ENCODE data around the gene LHFPL4.

Gene LHFPL4

GRCh38 chr3:9548991-9549390 is 4.6 kb downstream of the LHFPL4 start:
- WGBS = 81% methylated on average over 5 of the region's 5 CpGs
- H3K18ac ChIP-seq (ENCODE audit: low read depth in 1 of 2, low read length in 2 of 2) = no peak overlapping the region
- H4K8ac ChIP-seq (ENCODE audit: low read length) = no peak overlapping the region
- H2BK15ac ChIP-seq (ENCODE audit: low read depth, poor library complexity, severe bottlenecking) = no peak overlapping the region
- no peak overlapping the region for H3K23ac ChIP-seq (ENCODE audit: low read length in 2 of 2)
- H2BK12ac ChIP-seq (ENCODE audit: low read length in 2 of 2) = no peak overlapping the region
- H2AFZ ChIP-seq (ENCODE audit: low read depth, low read length) = no peak overlapping the region
- no peak for DNase-seq
- H2BK120ac ChIP-seq (ENCODE audit: low read depth, low read length) = no peak overlapping the region
- H3K9ac ChIP-seq (ENCODE audit: low read length) = no peak overlapping the region
- no peaks in the 10 kb centered on the region for H3K9me3 ChIP-seq (ENCODE audit: control insufficient read depth, low read length)
- no peaks in the 10 kb centered on the region for H3K36me3 ChIP-seq (ENCODE audit: control insufficient read depth in 1 of 2, insufficient read depth in 2 of 2, low read depth in 1 of 2, low read length in 2 of 2)
- H4K91ac ChIP-seq (ENCODE audit: low read length) = no peak overlapping the region
- peaks cover 9% of the 10 kb centered on the region for H3K4me1 ChIP-seq (ENCODE audit: control insufficient read depth, insufficient read depth, low read depth, low read length)
- no peak overlapping the region for H3K27ac ChIP-seq (ENCODE audit: low read length, poor library complexity, severe bottlenecking)
- no peaks in the 10 kb centered on the region for H3K79me1 ChIP-seq (replicated peaks; ENCODE audit: low read length, poor library complexity, severe bottlenecking)
- no peak overlapping the region for H3K14ac ChIP-seq (ENCODE audit: low read length in 2 of 2)
- H3K4me2 ChIP-seq (ENCODE audit: low read length, poor library complexity, severe bottlenecking) = no peak overlapping the region
- H3K27me3 ChIP-seq (ENCODE audit: control insufficient read depth in 1 of 2, insufficient read depth in 1 of 2, low read length in 2 of 2) = peaks cover 36 to 39% of the 10 kb centered on the region in 2 experiments
- H2BK5ac ChIP-seq (ENCODE audit: low read depth, low read length, poor library complexity, severe bottlenecking) = no peak overlapping the region
- H3K4ac ChIP-seq (ENCODE audit: low read depth in 1 of 2, low read length in 2 of 2) = no peak overlapping the region
- H3K4me3 ChIP-seq (ENCODE audit: insufficient read depth in 1 of 2, low read depth in 1 of 2, low read length in 2 of 2) = no peak overlapping the region
- H2AK5ac ChIP-seq (ENCODE audit: low read length, severe bottlenecking) = no peak overlapping the region

GRCh38 chr3:9542182-9542581 is 11.4 kb downstream of the LHFPL4 start:
- 74% methylated on average over 2 of the region's 3 CpGs for WGBS
- no peak overlapping the region for H2AFZ ChIP-seq (ENCODE audit: low read depth, low read length)
- no peak overlapping the region for H4K91ac ChIP-seq (ENCODE audit: low read length)
- peaks cover 12 to 17% of the 10 kb centered on the region in 2 experiments for H3K27me3 ChIP-seq (ENCODE audit: control insufficient read depth in 1 of 2, insufficient read depth in 1 of 2, low read length in 2 of 2)
- no peaks in the 10 kb centered on the region for H3K79me1 ChIP-seq (replicated peaks; ENCODE audit: low read length, poor library complexity, severe bottlenecking)
- H3K18ac ChIP-seq (ENCODE audit: low read depth in 1 of 2, low read length in 2 of 2) = no peak overlapping the region
- no peak overlapping the region for H4K8ac ChIP-seq (ENCODE audit: low read length)
- H2BK12ac ChIP-seq (ENCODE audit: low read length in 2 of 2) = no peak overlapping the region
- no peak for DNase-seq
- H3K14ac ChIP-seq (ENCODE audit: low read length in 2 of 2) = no peak overlapping the region
- no peak overlapping the region for H3K4me2 ChIP-seq (ENCODE audit: low read length, poor library complexity, severe bottlenecking)
- H3K23ac ChIP-seq (ENCODE audit: low read length in 2 of 2) = no peak overlapping the region
- H3K9me3 ChIP-seq (ENCODE audit: control insufficient read depth, low read length) = no peaks in the 10 kb centered on the region
- H2BK120ac ChIP-seq (ENCODE audit: low read depth, low read length) = no peak overlapping the region
- H2AK5ac ChIP-seq (ENCODE audit: low read length, severe bottlenecking) = no peak overlapping the region
- H3K9ac ChIP-seq (ENCODE audit: low read length) = no peak overlapping the region
- H2BK5ac ChIP-seq (ENCODE audit: low read depth, low read length, poor library complexity, severe bottlenecking) = no peak overlapping the region
- no peaks in the 10 kb centered on the region for H3K36me3 ChIP-seq (ENCODE audit: control insufficient read depth in 1 of 2, insufficient read depth in 2 of 2, low read depth in 1 of 2, low read length in 2 of 2)
- no peak overlapping the region for H3K4ac ChIP-seq (ENCODE audit: low read depth in 1 of 2, low read length in 2 of 2)
- no peak overlapping the region for H2BK15ac ChIP-seq (ENCODE audit: low read depth, poor library complexity, severe bottlenecking)
- no peaks in the 10 kb centered on the region for H3K4me1 ChIP-seq (ENCODE audit: control insufficient read depth, insufficient read depth, low read depth, low read length)
- no peak overlapping the region for H3K4me3 ChIP-seq (ENCODE audit: insufficient read depth in 1 of 2, low read depth in 1 of 2, low read length in 2 of 2)
- H3K27ac ChIP-seq (ENCODE audit: low read length, poor library complexity, severe bottlenecking) = no peak overlapping the region

DNA sequence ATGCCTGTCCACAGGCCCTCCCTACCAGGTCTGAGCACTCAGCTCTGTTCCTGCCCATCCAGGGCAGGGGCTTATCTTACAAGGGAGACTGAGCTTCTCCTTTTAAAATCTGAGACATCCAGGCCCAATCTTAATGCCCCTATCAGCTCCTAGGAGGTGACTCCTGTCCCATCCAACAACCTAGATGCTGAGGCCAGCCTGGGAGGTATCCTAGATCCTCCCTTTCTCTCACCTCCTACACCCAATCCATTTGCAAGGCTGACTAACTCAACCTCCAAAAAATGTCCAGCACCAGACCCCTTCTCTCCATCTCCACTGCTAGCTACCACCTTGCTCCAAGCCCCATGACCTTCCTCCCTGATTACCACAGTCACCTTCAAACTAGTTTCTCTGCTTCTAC is 17.4 kb downstream of the LHFPL4 start:
- Histone ChIP-seq H2AFZ (ENCODE audit: low read depth, low read length) (no peak overlapping the region), H2BK12ac (ENCODE audit: low read length in 2 of 2) (no peak overlapping the region), H3K36me3 (ENCODE audit: control insufficient read depth in 1 of 2, insufficient read depth in 2 of 2, low read depth in 1 of 2, low read length in 2 of 2) (no peaks in the 10 kb centered on the region), H3K79me1 (replicated peaks; ENCODE audit: low read length, poor library complexity, severe bottlenecking) (no peaks in the 10 kb centered on the region), H3K4me3 (ENCODE audit: insufficient read depth in 1 of 2, low read depth in 1 of 2, low read length in 2 of 2) (no peak overlapping the region), H2AK5ac (ENCODE audit: low read length, severe bottlenecking) (no peak overlapping the region), H3K4ac (ENCODE audit: low read depth in 1 of 2, low read length in 2 of 2) (no peak overlapping the region), H3K14ac (ENCODE audit: low read length in 2 of 2) (peak overlapping the region in 1 of 2 experiments; percentile 15), H3K18ac (ENCODE audit: low read depth in 1 of 2, low read length in 2 of 2) (no peak overlapping the region), H4K8ac (ENCODE audit: low read length) (no peak overlapping the region), H2BK15ac (ENCODE audit: low read depth, poor library complexity, severe bottlenecking) (no peak overlapping the region), H3K4me2 (ENCODE audit: low read length, poor library complexity, severe bottlenecking) (no peak overlapping the region), H3K23ac (ENCODE audit: low read length in 2 of 2) (no peak overlapping the region), H3K27me3 (ENCODE audit: control insufficient read depth in 1 of 2, insufficient read depth in 1 of 2, low read length in 2 of 2) (peaks cover 22 to 37% of the 10 kb centered on the region in 2 experiments), H4K91ac (ENCODE audit: low read length) (no peak overlapping the region), H3K9me3 (ENCODE audit: control insufficient read depth, low read length) (no peaks in the 10 kb centered on the region), H3K9ac (ENCODE audit: low read length) (no peak overlapping the region), H2BK120ac (ENCODE audit: low read depth, low read length) (no peak overlapping the region), H2BK5ac (ENCODE audit: low read depth, low read length, poor library complexity, severe bottlenecking) (no peak overlapping the region), H3K4me1 (ENCODE audit: control insufficient read depth, insufficient read depth, low read depth, low read length) (no peaks in the 10 kb centered on the region), H3K27ac (ENCODE audit: low read length, poor library complexity, severe bottlenecking) (no peak overlapping the region)
- DNase-seq = no peak

DNA sequence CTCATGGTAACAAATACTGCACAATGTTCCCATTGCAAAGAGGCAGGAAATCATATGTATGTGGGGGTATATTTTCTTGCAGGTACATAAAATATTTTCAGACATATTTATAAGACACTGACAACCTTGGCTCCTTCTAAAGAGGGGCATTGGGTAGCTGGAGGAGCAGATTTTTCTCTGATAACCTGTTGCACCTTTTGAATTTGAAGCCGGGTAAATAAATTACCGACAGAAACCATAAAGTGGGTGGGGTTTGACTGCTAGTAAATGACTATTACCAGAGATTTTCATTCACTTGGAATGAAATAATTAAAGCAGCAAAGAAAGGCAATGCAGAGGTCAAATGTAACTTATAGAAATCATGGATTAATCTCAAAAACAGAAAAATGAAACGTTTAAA is 19.2 kb downstream of the LHFPL4 start:
- no peak for DNase-seq
- Histone ChIP-seq H2AFZ (ENCODE audit: low read depth, low read length) (no peak overlapping the region), H2BK120ac (ENCODE audit: low read depth, low read length) (no peak overlapping the region), H3K36me3 (ENCODE audit: control insufficient read depth in 1 of 2, insufficient read depth in 2 of 2, low read depth in 1 of 2, low read length in 2 of 2) (no peaks in the 10 kb centered on the region), H3K9ac (ENCODE audit: low read length) (no peak overlapping the region), H3K14ac (ENCODE audit: low read length in 2 of 2) (no peak overlapping the region), H3K18ac (ENCODE audit: low read depth in 1 of 2, low read length in 2 of 2) (no peak overlapping the region), H3K4ac (ENCODE audit: low read depth in 1 of 2, low read length in 2 of 2) (no peak overlapping the region), H2BK15ac (ENCODE audit: low read depth, poor library complexity, severe bottlenecking) (no peak overlapping the region), H3K4me3 (ENCODE audit: insufficient read depth in 1 of 2, low read depth in 1 of 2, low read length in 2 of 2) (no peak overlapping the region), H3K9me3 (ENCODE audit: control insufficient read depth, low read length) (no peaks in the 10 kb centered on the region), H3K4me2 (ENCODE audit: low read length, poor library complexity, severe bottlenecking) (no peak overlapping the region), H3K79me1 (replicated peaks; ENCODE audit: low read length, poor library complexity, severe bottlenecking) (no peaks in the 10 kb centered on the region), H4K91ac (ENCODE audit: low read length) (no peak overlapping the region), H3K27ac (ENCODE audit: low read length, poor library complexity, severe bottlenecking) (no peak overlapping the region), H2BK12ac (ENCODE audit: low read length in 2 of 2) (no peak overlapping the region), H4K8ac (ENCODE audit: low read length) (no peak overlapping the region), H3K27me3 (ENCODE audit: control insufficient read depth in 1 of 2, insufficient read depth in 1 of 2, low read length in 2 of 2) (peaks cover 22 to 32% of the 10 kb centered on the region in 2 experiments), H3K4me1 (ENCODE audit: control insufficient read depth, insufficient read depth, low read depth, low read length) (no peaks in the 10 kb centered on the region), H3K23ac (ENCODE audit: low read length in 2 of 2) (no peak overlapping the region), H2AK5ac (ENCODE audit: low read length, severe bottlenecking) (no peak overlapping the region), H2BK5ac (ENCODE audit: low read depth, low read length, poor library complexity, severe bottlenecking) (no peak overlapping the region)
- 83% methylated on average over 3 of the region's 3 CpGs for WGBS
